ENCODE measurements around the gene RFC2. TPM values are rescaled to one million over a fixed set of nuclear protein-coding genes. Genes with fewer than 3 reads are reported as not detected.

The RFC2 gene
- total RNA-seq, 1 donor from 2014 or later = 23.3 TPM

- DNase-seq (ENCODE audit: low spot score) = no peak
Measured at GRCh38 chr7:74190259-74190658, 63.9 kb downstream of the RFC2 start.

GRCh38 chr7:74187915-74188675 lies 66.1 kb downstream of the RFC2 start:
- no peak for DNase-seq (ENCODE audit: low spot score)

- no peak for DNase-seq (ENCODE audit: low spot score)
Measured at GRCh38 chr7:74185636-74186035, 68.6 kb downstream of the RFC2 start.

- no peak for DNase-seq (ENCODE audit: low spot score)
Measured at GRCh38 chr7:74185016-74185415, 69.2 kb downstream of the RFC2 start.

- DNase-seq (ENCODE audit: low spot score) = no peak
Measured at GRCh38 chr7:74183653-74184450, 70.3 kb downstream of the RFC2 start.

- no peak for DNase-seq (ENCODE audit: low spot score)
Measured at GRCh38 chr7:74183142-74183541, 71.1 kb downstream of the RFC2 start.

GRCh38 chr7:74182453-74183090 lies 71.6 kb downstream of the RFC2 start:
- no peak for DNase-seq (ENCODE audit: low spot score)

- no peak for DNase-seq (ENCODE audit: low spot score)
Measured at GRCh38 chr7:74181821-74182220, 72.4 kb downstream of the RFC2 start.

Other genes starting within 250 kb of the RFC2 start
- gene ELN, start 226.2 kb downstream of the RFC2 start, total RNA-seq = 31.9 TPM
- gene LIMK1, start 170.6 kb downstream of the RFC2 start, total RNA-seq = 26.0 TPM
- gene EIF4H, start 80.0 kb downstream of the RFC2 start, total RNA-seq = 237 TPM
- gene LAT2, start 44.4 kb downstream of the RFC2 start, total RNA-seq = 4.7 TPM
- gene CLIP2, start 35.0 kb upstream of the RFC2 start, total RNA-seq = 20.0 TPM
- gene GTF2IRD1, start 199.5 kb upstream of the RFC2 start, total RNA-seq = 30.0 TPM